IMR-90 (cell line): ENCODE results near the gene GBE1. TPM values are rescaled to one million over a fixed set of nuclear protein-coding genes. Genes with fewer than 3 reads are reported as not detected.

Experiments
- ATAC-seq: fragments of 200-7000 bp; cut with Tn5 transposase; 2 replicates; pipeline ENCODE4 v1.9.1; 2020; ENCODE audit warnings: low read depth, mild to moderate bottlenecking, moderate library complexity
- BruUV-seq: library from RNA; stranded (reverse); fragments of 400-500 nt; replicated peaks from 2 replicates; lab custom pipeline; 2021; lab: Mats Ljungman, UMichigan
- CTCF ChIA-PET: fragments of 300-600 bp; formaldehyde crosslinking; extraction: SDS; loops from one replicate; lab custom pipeline; 2021; ENCODE audit warnings: antibody characterized with exemption; lab: Yijun Ruan, JAX
- POLR2A ChIA-PET: fragments of 300-600 bp; sonication (Branson Sonifier 250); formaldehyde crosslinking; loops from one replicate; lab custom pipeline; 2022; ENCODE audit warnings: antibody characterized with exemption; ENCODE audit not compliant: unreplicated experiment; lab: Charles Lee
- DNase-seq: peaks from one replicate; pipeline ENCODE4 v3.0.0; 2013
- H2AFZ ChIP-seq: replicated peaks from 2 replicates; pipeline ENCODE3; 2013; ENCODE audit warnings: low read length, mild to moderate bottlenecking; ENCODE audit not compliant: poor library complexity
- H2AK5ac ChIP-seq: 2 replicates; pipeline ENCODE4 v1.6.1; 2013; ENCODE audit warnings: low read depth, low read length, inconsistent platforms
- H2AK9ac ChIP-seq: replicated peaks from 2 replicates; pipeline ENCODE3; 2013; ENCODE audit warnings: mild to moderate bottlenecking, low read depth, low read length, moderate library complexity; ENCODE audit not compliant: poor library complexity
- H2BK120ac ChIP-seq: 2 replicates; pipeline ENCODE4 v1.6.1; 2013; ENCODE audit warnings: low read depth, low read length, inconsistent platforms
- H2BK15ac ChIP-seq: 3 replicates; pipeline ENCODE4 v1.6.1; 2013; ENCODE audit warnings: low read depth, low read length, inconsistent platforms
- H2BK20ac ChIP-seq: 2 replicates; pipeline ENCODE4 v1.6.1; 2013; ENCODE audit warnings: low read depth, mild to moderate bottlenecking, inconsistent platforms, low read length, moderate library complexity
- H2BK5ac ChIP-seq: 2 replicates; pipeline ENCODE4 v1.6.1; 2013; ENCODE audit warnings: mild to moderate bottlenecking, low read depth, low read length, inconsistent platforms; ENCODE audit not compliant: poor library complexity, severe bottlenecking
- H3K14ac ChIP-seq: replicated peaks from 2 replicates; pipeline ENCODE4 v1.6.1; 2013; ENCODE audit warnings: low read depth, low read length, inconsistent platforms
- H3K18ac ChIP-seq: 2 replicates; pipeline ENCODE4 v1.6.1; 2013; ENCODE audit warnings: low read depth, low read length, control low read depth
- H3K23ac ChIP-seq: 2 replicates; pipeline ENCODE4 v1.6.1; 2013; ENCODE audit warnings: low read depth, low read length, inconsistent platforms
- H3K27ac ChIP-seq: 2 replicates; pipeline ENCODE4 v1.5.1; 2013; ENCODE audit warnings: mild to moderate bottlenecking, control low read depth, low read length; ENCODE audit not compliant: insufficient read depth
- H3K27me3 ChIP-seq: 2 replicates; pipeline ENCODE4 v1.6.1; 2013; ENCODE audit warnings: low read length; ENCODE audit not compliant: control insufficient read depth, insufficient read depth
- H3K36me3 ChIP-seq: 2 replicates; pipeline ENCODE4 v1.6.1; 2013; ENCODE audit warnings: low read length, mixed read lengths; ENCODE audit not compliant: control insufficient read depth, insufficient read depth
- H3K4ac ChIP-seq: 2 replicates; pipeline ENCODE4 v1.6.1; 2013; ENCODE audit warnings: low read depth, low read length, inconsistent platforms
- H3K4me1 ChIP-seq: 2 replicates; pipeline ENCODE4 v1.6.1; 2013; ENCODE audit warnings: low read length, mixed read lengths; ENCODE audit not compliant: control insufficient read depth, insufficient read depth
- H3K4me2 ChIP-seq: 2 replicates; pipeline ENCODE4 v1.6.1; 2013; ENCODE audit warnings: low read depth, mild to moderate bottlenecking, control low read depth, low read length, moderate library complexity
- H3K4me3 ChIP-seq: 2 replicates; pipeline ENCODE4 v1.5.1; 2013; ENCODE audit warnings: low read depth, mild to moderate bottlenecking, control low read depth, low read length, moderate library complexity; ENCODE audit not compliant: insufficient read depth
- H3K56ac ChIP-seq: 2 replicates; pipeline ENCODE4 v1.6.1; 2013; ENCODE audit warnings: low read length, inconsistent platforms; ENCODE audit not compliant: insufficient read depth; ENCODE audit errors: extremely low read depth
- H3K79me1 ChIP-seq, 2 experiments: 2 replicates each; pipeline ENCODE4 v1.6.1; 2013; ENCODE audit warnings: low read length in 2 of 2, inconsistent platforms in 1 of 2, low read depth in 1 of 2
- H3K9ac ChIP-seq: 2 replicates; pipeline ENCODE4 v1.6.1; 2013; ENCODE audit warnings: low read depth, low read length, control low read depth
- H3K9me1 ChIP-seq: 2 replicates; pipeline ENCODE4 v1.6.1; 2013; ENCODE audit warnings: low read length, inconsistent platforms; ENCODE audit not compliant: insufficient read depth
- H3K9me3 ChIP-seq: 2 replicates; pipeline ENCODE4 v1.6.1; 2013; ENCODE audit warnings: low read length; ENCODE audit not compliant: control insufficient read depth, insufficient read depth
- H4K20me1 ChIP-seq: 2 replicates; pipeline ENCODE4 v1.6.1; 2013; ENCODE audit warnings: low read length, inconsistent platforms; ENCODE audit not compliant: insufficient read depth
- H4K5ac ChIP-seq: 2 replicates; pipeline ENCODE4 v1.6.1; 2013; ENCODE audit warnings: mild to moderate bottlenecking, low read depth, low read length, control low read depth
- H4K8ac ChIP-seq, 2 experiments: 2 replicates each; pipeline ENCODE4 v1.6.1; 2013; ENCODE audit warnings: low read depth in 2 of 2, low read length in 2 of 2, control low read depth in 1 of 2, inconsistent platforms in 1 of 2
- H4K91ac ChIP-seq: 2 replicates; pipeline ENCODE4 v1.6.1; 2013; ENCODE audit warnings: low read depth, low read length, inconsistent platforms; ENCODE audit not compliant: insufficient read depth
- FOS ChIP-seq: fragments of 150-350 bp; IDR thresholded peaks from 2 replicates; pipeline ENCODE4 v1.6.1; 2016; ENCODE audit warnings: low read depth, low read length
- NFE2L2 ChIP-seq: fragments of 150-350 bp; IDR thresholded peaks from 2 replicates; pipeline ENCODE4 v1.6.1; 2016; ENCODE audit warnings: low read depth, mild to moderate bottlenecking, low read length
- POLR2A ChIP-seq: IDR thresholded peaks from 2 replicates; pipeline ENCODE4 v1.6.1; 2012; ENCODE audit warnings: mild to moderate bottlenecking, low read depth, low read length
- RFX5 ChIP-seq: IDR thresholded peaks from 2 replicates; pipeline ENCODE4 v1.8.0; 2012; ENCODE audit warnings: low read depth, mild to moderate bottlenecking, low read length, moderate library complexity
- SMC3 ChIP-seq: fragments of 150-350 bp; IDR thresholded peaks from 2 replicates; pipeline ENCODE4 v1.6.1; 2016; ENCODE audit warnings: low read depth, mild to moderate bottlenecking, antibody characterized with exemption, low read length, moderate library complexity
- USF2 ChIP-seq: fragments of 150-350 bp; IDR thresholded peaks from 2 replicates; pipeline ENCODE4 v1.6.1; 2017; ENCODE audit warnings: mild to moderate bottlenecking, antibody characterized with exemption, low read length, low read depth
- WGBS, 2 experiments: methylation state at CpG; one replicate each; pipeline versions ENCODE4 v1.1.5 to v1.1.7; 2013; ENCODE audit warnings: missing lambda C conversion rate in 2 of 2; ENCODE audit not compliant: insufficient read length in 1 of 2; ENCODE audit errors: extremely low coverage in 2 of 2; 5-methylcytosine and 5-hydroxymethylcytosine counted together
- dilution Hi-C: fragments of 300-500 bp; cut with HindIII; formaldehyde crosslinking; loops from one replicate; pipeline ENCODE4 v1.14.3; 2018; ENCODE audit warnings: low sequenced_read_pairs; ENCODE audit not compliant: unreplicated experiment
- in situ Hi-C: fragments of 300-500 bp; cut with MboI; formaldehyde crosslinking; loops from 3 replicates; pipeline ENCODE4 v1.14.3; 2019; ENCODE audit warnings: low sequenced_read_pairs, inconsistent platforms, mixed read lengths
- intact Hi-C: fragments of 100-400 bp; cut with micrococcal nuclease; formaldehyde crosslinking; loops from 2 replicates; pipeline ENCODE4 v1.10.0; 2022
- polyA plus RNA-seq, 3 experiments: library from polyadenylated mRNA; depleted of rRNA; stranded (reverse); fragments of >200 nt; gene quantifications; 2 replicates each; pipeline ENCODE4 v1.2.3, GENCODE V29; 2012; ENCODE audit warnings: low replicate concordance in 1 of 3
- total RNA-seq: library from RNA; depleted of rRNA; stranded (reverse); fragments of >200 nt; gene quantifications from 2 replicates; pipeline ENCODE4 v1.2.3, GENCODE V29; 2012

Gene GBE1
- total and polyA plus RNA-seq, 2 of the 4 experiments (the other 2 are of a cell fraction), result 36.7 to 90.3 TPM

DNA sequence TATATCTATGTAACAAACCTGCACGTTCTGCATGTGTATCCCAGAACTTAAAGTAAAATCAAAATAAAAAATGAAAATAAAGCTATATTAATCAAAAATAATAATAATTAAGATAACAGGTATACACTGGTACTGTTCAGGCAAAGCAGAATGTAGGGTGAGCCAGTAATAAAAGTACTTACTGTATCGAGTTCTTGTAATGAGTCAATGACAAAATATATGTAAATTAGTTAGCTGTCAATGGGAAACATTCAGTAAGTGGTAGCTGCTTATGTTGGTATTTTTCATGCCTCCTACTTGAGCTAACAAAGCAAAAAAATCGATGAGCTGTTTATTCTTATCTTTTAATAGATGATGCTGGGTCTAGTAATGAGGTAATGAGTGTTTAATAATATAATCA lies 93.2 kb downstream of the GBE1 start:
- dilution Hi-C loops (no loop called here), intact Hi-C loops (no loop called here), in situ Hi-C loops (loop anchor here (10.0 kb wide), 1 partner anchor 467 kb away; no protein-coding TSS in a partner anchor)
- Histone ChIP-seq H2BK5ac (no peak overlapping the region), H3K4me3 (no peak overlapping the region), H4K8ac (no peak overlapping the region), H3K36me3 (peaks cover 5% of the 10 kb centered on the region), H4K91ac (no peak overlapping the region), H4K5ac (no peak overlapping the region), H2AFZ (no peak overlapping the region), H3K56ac (no peak overlapping the region), H2BK120ac (no peak overlapping the region), H3K27me3 (no peaks in the 10 kb centered on the region), H3K9me1 (no peaks in the 10 kb centered on the region), H3K9ac (no peak overlapping the region), H3K27ac (no peak overlapping the region), H3K4ac (no peak overlapping the region), H3K14ac (no peak overlapping the region), H3K79me1 (peaks cover 6 to 11% of the 10 kb centered on the region in 2 experiments), H4K20me1 (no peaks in the 10 kb centered on the region), H3K18ac (no peak overlapping the region), H3K4me2 (no peak overlapping the region), H2AK5ac (no peak overlapping the region), H3K9me3 (no peaks in the 10 kb centered on the region), H3K4me1 (no peaks in the 10 kb centered on the region; the same call in 1 of the 2 replicates), H2BK15ac (no peak overlapping the region), H2BK20ac (no peak overlapping the region), H3K23ac (no peak overlapping the region), H2AK9ac (no peak overlapping the region)
- no peak for ATAC-seq
- ChIA-PET POLR2A (no interaction called here), CTCF (interaction anchor here (0.6 to 1.1 kb wide), 4 partner anchors 12 to 96 kb away, joined by 3 to 9 read pairs (median 3); no protein-coding TSS in a partner anchor)
- TF ChIP-seq SMC3 (no peak), USF2 (no peak), POLR2A (no peak), NFE2L2 (no peak), RFX5 (no peak), FOS (no peak)
- no peak for DNase-seq
- no TSS peak for BruUV-seq
- no CpG with 5 or more reads among the region's 3 CpGs for WGBS, 2 experiments
